ENCODE data around the gene ZNF333.
"Not testable (repeated sequence)": the region's sequence is repeated elsewhere in the genome, so short reads cannot be mapped to it uniquely, and the experiment has no call there.

Gene ZNF333

DNA sequence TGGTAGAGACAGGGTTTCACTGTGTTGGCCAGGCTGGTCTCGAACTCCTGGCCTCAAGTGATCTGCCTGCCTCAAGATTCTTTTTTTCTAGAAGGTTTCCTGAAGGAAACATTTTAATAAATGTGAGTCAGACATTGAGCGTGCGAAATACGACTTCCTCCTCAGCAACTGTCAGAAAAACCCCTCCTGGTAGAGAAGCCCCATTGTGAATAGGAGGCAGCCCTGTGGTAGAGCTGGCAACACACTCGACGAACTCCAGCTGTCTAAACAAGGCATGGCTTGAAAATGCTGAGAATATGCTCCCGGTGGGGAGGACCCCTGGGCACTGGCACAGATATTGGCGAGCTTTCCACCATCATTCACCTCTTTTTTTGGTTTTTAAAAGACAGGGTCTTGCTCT, 9.8 kb downstream of the ZNF333 start:
- DNase-seq (ENCODE audit: low spot score), result no peak

DNA sequence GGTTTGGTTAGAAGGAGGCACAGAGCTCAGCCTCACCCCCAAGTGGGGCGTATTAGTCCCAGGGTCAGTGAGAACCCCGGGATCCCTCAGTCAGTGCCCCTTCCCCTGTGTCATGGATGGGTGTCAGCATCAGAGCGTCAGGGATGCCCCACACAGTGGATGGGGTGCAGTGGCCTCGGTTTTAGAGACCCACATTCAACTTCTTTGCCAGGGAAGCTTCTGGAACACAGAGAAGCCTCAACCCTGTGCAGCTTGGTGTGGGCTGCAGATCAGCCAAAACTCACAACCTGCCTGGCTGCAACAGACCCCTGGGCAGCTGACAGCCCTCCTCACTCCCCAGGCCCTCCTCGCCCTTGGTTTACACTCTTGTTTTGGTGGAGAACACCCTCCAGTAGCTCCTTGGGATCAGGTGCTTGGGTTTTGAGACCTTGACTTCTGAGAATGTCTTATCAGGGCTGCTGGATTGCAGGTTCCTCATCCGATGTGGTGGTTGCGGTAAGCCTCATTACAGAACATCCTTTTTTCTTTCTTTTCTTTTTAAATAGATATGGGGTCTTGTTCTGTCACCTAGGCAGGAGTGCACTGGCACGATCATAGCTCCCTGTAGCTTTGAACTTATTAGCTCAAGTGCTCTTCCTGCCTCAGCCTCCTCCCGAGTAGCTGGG, 11.0 kb downstream of the ZNF333 start:
- DNase-seq (ENCODE audit: low spot score), result no peak

- no peak for DNase-seq (ENCODE audit: low spot score)
These were observed 14.0 kb downstream of the ZNF333 start for GRCh38 chr19:14703833-14704232.

DNA sequence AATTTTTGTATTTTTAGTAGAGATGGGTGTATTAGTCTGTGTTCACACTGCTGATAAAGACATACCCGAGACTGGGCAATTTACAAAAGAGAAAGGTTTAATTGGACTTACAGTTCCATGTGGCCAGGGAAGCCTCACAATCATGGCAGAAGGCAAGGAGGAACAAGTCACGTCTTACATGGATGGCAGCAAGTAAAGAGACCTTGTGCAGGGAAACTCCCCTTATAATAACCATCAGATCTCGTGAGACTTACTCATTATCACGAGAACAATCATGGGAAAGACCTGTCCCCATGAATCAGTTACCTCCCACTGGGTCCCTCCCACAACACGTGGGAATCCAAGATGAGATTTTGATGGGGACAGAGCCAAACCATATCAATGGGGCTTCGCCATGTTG, 14.6 kb downstream of the ZNF333 start:
- DNase-seq (ENCODE audit: low spot score), result no peak

DNA sequence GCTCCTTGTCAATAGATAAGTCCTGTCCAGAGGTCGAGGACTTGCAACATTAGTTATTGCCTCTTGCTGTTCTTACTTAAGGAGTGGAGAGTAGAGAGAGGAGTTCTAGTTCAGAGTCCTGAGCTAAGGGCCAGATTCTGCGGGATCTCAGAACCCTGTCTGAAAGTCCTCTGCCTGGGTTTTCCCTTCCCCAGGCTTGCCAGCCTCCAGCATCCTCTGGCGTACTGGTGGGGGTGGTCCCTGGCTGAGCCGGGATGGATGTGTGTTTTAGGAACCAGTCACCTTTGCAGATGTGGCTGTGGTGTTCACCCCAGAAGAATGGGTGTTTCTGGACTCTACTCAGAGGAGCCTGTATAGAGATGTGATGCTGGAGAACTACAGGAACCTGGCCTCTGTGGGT, 26.0 kb downstream of the ZNF333 start:
- DNase-seq (ENCODE audit: low spot score), result no peak

DNA sequence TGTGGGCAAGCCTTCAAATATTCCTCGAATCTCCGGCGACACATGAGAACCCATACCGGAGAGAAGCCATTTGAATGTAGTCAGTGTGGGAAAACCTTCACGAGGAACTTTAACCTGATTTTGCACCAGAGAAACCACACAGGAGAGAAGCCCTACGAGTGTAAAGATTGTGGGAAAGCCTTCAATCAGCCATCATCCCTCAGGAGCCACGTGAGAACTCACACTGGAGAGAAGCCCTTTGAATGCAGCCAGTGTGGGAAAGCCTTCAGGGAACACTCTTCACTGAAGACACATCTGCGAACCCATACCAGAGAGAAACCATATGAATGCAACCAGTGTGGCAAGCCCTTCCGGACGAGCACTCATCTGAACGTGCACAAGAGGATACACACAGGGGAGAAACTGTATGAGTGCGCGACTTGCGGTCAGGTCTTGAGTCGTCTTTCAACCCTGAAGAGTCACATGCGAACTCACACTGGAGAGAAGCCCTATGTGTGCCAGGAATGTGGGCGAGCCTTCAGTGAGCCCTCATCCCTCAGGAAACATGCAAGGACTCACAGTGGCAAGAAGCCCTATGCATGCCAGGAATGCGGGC, 28.8 kb downstream of the ZNF333 start:
- no peak for DNase-seq (ENCODE audit: low spot score)

DNA sequence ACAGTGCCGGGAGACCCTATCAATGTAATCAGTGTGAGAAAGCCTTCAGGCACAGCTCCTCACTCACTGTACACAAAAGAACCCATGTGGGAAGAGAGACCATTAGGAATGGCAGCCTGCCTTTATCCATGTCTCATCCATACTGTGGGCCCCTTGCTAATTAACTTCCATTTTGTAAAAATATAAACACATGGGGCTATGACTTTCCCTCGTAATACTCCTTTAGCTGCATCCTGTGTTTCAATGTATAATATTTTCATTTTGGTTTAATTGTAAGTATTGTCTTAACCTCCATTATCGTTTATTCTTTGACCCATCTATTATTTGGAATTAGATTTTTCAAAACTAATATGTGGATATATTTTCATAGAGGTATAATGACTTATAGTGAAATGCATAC, 29.3 kb downstream of the ZNF333 start:
- DNase-seq (ENCODE audit: low spot score), result no peak

DNA sequence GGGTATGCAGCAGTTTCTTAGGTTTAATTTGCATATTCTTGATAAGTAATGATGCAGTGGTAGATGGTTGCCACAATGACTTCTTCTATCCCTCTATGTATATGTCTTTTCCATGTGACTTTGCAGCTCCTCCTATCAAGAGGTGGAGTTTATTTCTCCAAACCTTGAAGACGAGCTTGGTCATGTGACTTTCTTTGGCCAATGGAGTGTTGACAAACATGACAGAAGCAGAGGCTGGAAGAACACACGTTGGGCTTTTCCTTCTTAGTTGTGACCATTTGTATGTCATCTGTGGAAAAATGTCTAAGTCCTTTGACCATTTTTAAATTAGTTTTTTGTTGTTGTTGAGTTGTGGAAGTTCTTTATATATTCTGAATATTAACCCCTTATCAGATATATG, 32.3 kb downstream of the ZNF333 start:
- DNase-seq (ENCODE audit: low spot score), result no peak

GRCh38 chr19:14728595-14728994, 38.7 kb downstream of the ZNF333 start:
- DNase-seq (ENCODE audit: low spot score), result no peak

GRCh38 chr19:14731200-14731599, 41.4 kb downstream of the ZNF333 start:
- DNase-seq (ENCODE audit: low spot score), result no peak

- no peak for DNase-seq (ENCODE audit: low spot score)
These were observed 42.7 kb downstream of the ZNF333 start for GRCh38 chr19:14732510-14732909.

DNA sequence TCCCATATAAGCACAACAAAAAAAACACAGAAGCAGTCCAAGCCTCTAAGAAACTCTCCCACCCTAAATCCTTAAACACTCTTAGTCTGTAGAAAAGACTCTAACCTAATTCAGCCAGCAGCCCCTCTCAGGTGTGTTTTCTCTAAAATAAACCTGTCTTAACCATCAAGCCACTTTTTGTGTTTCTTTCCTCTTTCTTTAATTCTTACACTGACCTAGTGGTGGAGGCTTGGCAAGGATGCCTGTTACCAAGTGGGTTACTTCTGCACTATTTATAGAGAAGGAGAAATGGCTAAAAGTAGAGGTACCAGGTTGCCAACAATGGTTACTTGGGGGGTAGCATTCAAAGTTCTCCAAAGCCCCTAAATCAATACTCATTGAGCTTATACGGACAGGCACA, 43.7 kb downstream of the ZNF333 start:
- DNase-seq (ENCODE audit: low spot score), result no peak

DNA sequence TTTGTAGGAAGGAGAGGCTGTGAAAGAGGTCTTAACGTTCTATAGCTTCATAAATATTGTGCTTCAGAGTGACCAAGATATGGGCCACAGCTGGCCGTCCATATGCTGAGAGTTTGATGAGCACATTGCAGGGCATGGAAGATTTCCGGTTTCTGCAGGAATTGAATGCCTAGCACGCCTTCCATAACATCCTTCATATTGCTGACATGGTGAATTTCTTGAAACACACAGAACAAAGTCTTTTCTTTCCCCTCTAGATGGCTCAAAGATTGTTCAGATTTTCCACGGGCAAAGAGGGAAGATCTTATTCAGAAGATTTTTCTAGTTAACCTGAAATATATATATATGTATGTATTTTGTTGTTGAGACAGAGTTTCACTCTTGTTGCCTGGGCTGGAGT, 46.1 kb downstream of the ZNF333 start:
- DNase-seq (ENCODE audit: low spot score), result no peak

- DNase-seq (ENCODE audit: low spot score), result no peak
These were observed 57.0 kb downstream of the ZNF333 start for GRCh38 chr19:14746886-14747285.

- DNase-seq (ENCODE audit: low spot score), result no peak
These were observed 58.8 kb downstream of the ZNF333 start for GRCh38 chr19:14748601-14749000.

GRCh38 chr19:14758816-14759215, 69.0 kb downstream of the ZNF333 start:
- no peak for DNase-seq (ENCODE audit: low spot score)

DNA sequence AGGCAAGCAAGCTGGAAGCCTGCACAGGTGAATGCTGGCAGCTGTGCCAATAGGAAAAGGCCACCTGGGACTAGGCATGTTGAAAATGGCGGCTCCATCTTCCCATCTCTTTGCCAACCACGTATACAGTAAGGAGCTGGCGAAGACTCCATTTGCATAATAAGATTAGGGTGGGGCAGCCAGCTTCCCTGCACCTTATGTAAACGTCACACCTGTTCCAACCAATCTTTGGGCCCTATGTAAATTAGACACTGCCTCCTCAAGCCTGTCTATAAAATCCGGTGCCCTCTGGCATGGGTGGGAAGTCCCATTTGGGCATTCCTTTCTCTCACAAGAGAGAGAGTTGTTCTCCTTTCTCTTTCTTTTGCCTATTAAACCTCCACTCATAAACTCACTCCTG, 71.8 kb downstream of the ZNF333 start:
- DNase-seq (ENCODE audit: low spot score), result no peak

GRCh38 chr19:14762111-14762510, 72.3 kb downstream of the ZNF333 start:
- no peak for DNase-seq (ENCODE audit: low spot score)

GRCh38 chr19:14763497-14764145, 73.8 kb downstream of the ZNF333 start:
- DNase-seq (ENCODE audit: low spot score), result no peak

- no peak for DNase-seq (ENCODE audit: low spot score)
These were observed 74.6 kb downstream of the ZNF333 start for GRCh38 chr19:14764401-14764800.

- not testable (repeated sequence) for DNase-seq (ENCODE audit: low spot score)
These were observed 75.6 kb downstream of the ZNF333 start for GRCh38 chr19:14765403-14765802.

DNA sequence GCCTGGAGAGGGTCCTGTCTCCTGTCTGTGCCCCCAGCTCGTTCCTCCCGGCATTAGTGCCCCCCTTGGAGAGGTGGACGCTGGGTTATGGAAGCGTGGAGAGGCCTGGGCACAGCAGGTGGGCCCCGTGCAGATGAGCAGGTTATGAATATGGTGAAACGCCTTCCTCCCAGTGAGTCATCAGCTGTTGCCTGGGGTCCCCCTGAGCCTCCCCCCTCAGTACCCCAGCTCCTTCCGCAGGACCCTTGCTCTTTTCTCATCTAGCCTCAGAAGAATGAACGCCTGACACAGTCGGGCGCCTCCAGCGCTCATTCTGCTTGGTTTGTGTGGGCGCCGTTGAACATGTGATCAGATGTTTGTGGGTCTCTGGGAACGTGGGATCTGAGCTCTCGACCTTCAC, 76.0 kb downstream of the ZNF333 start:
- DNase-seq (ENCODE audit: low spot score), result not testable (repeated sequence)

- DNase-seq (ENCODE audit: low spot score), result no peak
These were observed 77.7 kb downstream of the ZNF333 start for GRCh38 chr19:14767466-14767971.

DNA sequence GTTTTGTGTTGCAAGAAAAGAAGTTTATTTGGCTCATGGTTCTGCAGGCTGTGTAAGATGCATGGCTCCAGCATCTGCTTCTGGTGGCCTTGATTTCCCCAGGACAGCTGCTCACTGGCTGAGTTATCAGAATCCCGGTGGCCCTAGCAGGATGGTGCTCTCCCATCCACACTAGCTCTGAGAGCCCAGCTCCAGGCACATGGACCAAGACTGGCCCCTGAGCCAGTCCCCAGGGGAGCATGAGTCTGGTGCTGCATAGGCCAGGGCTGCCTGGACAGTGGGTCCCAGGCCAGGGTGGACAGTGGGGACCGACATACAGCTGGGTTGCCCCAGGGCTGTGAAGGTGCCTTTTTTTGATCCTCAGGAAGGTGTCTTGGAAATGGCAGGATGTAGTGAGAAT, 78.2 kb downstream of the ZNF333 start:
- DNase-seq (ENCODE audit: low spot score), result no peak

Measured in hematopoietic multipotent progenitor cell treated with erythropoietin and hydrocortisone succinate and interleukin-3 and kit ligand, for 15 days (in vitro differentiated cells).